Measurements from ENCODE around the gene CPN2. TPM values are rescaled to one million over a fixed set of nuclear protein-coding genes. Genes with fewer than 3 reads are reported as not detected.

CPN2 gene
- total RNA-seq, 4 donors from 2014 or later: 0.14 TPM; not detected in 3

DNA sequence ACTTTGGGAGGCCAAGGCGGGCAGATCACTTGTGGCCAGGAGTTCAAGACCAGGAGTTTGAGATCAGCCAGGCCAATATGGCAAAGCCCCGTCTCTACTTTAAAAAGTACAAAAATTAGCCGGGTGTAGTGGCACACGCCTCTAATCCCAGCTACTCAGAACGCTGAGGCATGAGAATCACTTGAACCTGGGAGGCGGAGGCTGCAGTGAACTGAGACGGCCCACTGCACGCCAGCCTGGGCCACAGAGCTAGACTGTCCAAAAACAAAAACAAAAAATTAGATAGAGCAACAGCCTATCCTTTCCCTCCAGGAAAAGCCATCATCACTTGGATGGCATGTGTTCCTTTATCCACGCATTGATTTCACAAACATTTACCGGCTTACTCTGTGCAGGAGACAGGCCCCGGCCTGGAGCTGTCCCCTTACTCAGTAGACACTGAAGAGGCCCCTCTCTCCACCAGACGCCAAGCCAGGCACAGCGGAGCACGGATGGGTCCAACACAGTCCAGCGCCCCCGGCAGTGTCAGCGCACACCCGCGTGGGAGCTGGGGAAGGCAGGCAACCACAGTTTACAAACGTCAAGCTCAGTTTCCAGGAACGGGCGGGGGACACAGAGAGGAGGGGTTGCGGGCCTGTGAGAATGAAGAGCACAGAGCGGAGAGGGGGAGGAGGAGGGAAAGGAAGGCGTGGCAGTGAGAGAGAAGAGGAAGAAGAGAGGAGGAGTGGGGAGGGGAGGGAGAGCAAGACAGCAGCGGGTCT, 44.8 kb upstream of the CPN2 start:
- H3K27me3 ChIP-seq: peaks cover 20% of the 10 kb centered on the region
- DNase-seq: peak; percentile 41
- in situ Hi-C loops (cut with MboI; ENCODE audit: low pct_ligation_motif_present in 1 of 4, low pct_unique_long_range_greater_than_20kb in 1 of 4, low sequenced_read_pairs in 3 of 4): loop anchor here in 1 of 4 donors (5.0 kb wide), 1 partner anchor 59 kb away; no protein-coding TSS in a partner anchor
- peak overlapping the region in 1 of 4 donors; percentile 24 for H3K4me3 ChIP-seq
- intact Hi-C loops (cut with DNase I; ENCODE audit: low total_unique reads): no loop called here
- 41 to 56% methylated on average over 7 to 26 of the region's 26 CpGs for WGBS, 2 donors (ENCODE audit: low coverage in 1 of 2)
- no peak for TF ChIP-seq EP300 (IDR thresholded peaks at IDR 0.05; ENCODE audit: low read depth)
- no peak for TF ChIP-seq POLR2A (IDR thresholded peaks at IDR 0.05)
- no peak for TF ChIP-seq POLR2AphosphoS5 (IDR thresholded peaks at IDR 0.05)
- TF ChIP-seq CTCF (IDR thresholded peaks at IDR 0.05): no peak
- H3K9me3 ChIP-seq: peaks cover 0 to 2% of the 10 kb centered on the region in 2 donors
- no peaks in the 10 kb centered on the region for H3K36me3 ChIP-seq
- H3K4me1 ChIP-seq: peaks cover 0 to 34% (median 13%) of the 10 kb centered on the region in 4 donors
- H3K27ac ChIP-seq: peak overlapping the region; percentile 32 to 68 (median 50)

- no peak for TF ChIP-seq EP300 (IDR thresholded peaks at IDR 0.05; ENCODE audit: low read depth)
- TF ChIP-seq CTCF (IDR thresholded peaks at IDR 0.05): no peak
- no peaks in the 10 kb centered on the region for H3K36me3 ChIP-seq
- peak overlapping the region; percentile 32 to 68 (median 50) for H3K27ac ChIP-seq
- 43 to 50% methylated on average over 3 to 5 of the region's 5 CpGs for WGBS, 2 donors (ENCODE audit: low coverage in 1 of 2)
- peaks cover 20% of the 10 kb centered on the region for H3K27me3 ChIP-seq
- no peak for DNase-seq
- in situ Hi-C loops (cut with MboI; ENCODE audit: low pct_ligation_motif_present in 1 of 4, low pct_unique_long_range_greater_than_20kb in 1 of 4, low sequenced_read_pairs in 3 of 4) (loop anchor here in 1 of 4 donors (5.0 kb wide), 1 partner anchor 58 kb away; no protein-coding TSS in a partner anchor), intact Hi-C loops (cut with DNase I; ENCODE audit: low total_unique reads) (no loop called here)
- peaks cover 0 to 6% of the 10 kb centered on the region in 2 donors for H3K9me3 ChIP-seq
- peaks cover 0 to 34% (median 13%) of the 10 kb centered on the region in 4 donors for H3K4me1 ChIP-seq
- no peak overlapping the region for H3K4me3 ChIP-seq
Observed at GRCh38 chr3:194395212-194395611, 44.1 kb upstream of the CPN2 start.

GRCh38 chr3:194392576-194392975, 41.4 kb upstream of the CPN2 start:
- no peak for TF ChIP-seq CTCF (IDR thresholded peaks at IDR 0.05)
- TF ChIP-seq POLR2A (IDR thresholded peaks at IDR 0.05): no peak
- TF ChIP-seq EP300 (IDR thresholded peaks at IDR 0.05; ENCODE audit: low read depth): no peak
- TF ChIP-seq POLR2AphosphoS5 (IDR thresholded peaks at IDR 0.05): no peak
- Histone ChIP-seq H3K27me3 (peaks cover 11% of the 10 kb centered on the region), H3K4me1 (peaks cover 0 to 34% (median 13%) of the 10 kb centered on the region in 4 donors), H3K27ac (no peak overlapping the region), H3K4me3 (no peak overlapping the region), H3K36me3 (no peaks in the 10 kb centered on the region), H3K9me3 (peaks cover 0 to 6% of the 10 kb centered on the region in 2 donors)
- in situ Hi-C loops (cut with MboI; ENCODE audit: low pct_ligation_motif_present in 1 of 4, low pct_unique_long_range_greater_than_20kb in 1 of 4, low sequenced_read_pairs in 3 of 4): no loop called here
- 84 to 87% methylated on average over 7 of the region's 7 CpGs for WGBS, 2 donors (ENCODE audit: low coverage in 1 of 2)
- intact Hi-C loops (cut with DNase I; ENCODE audit: low total_unique reads): no loop called here
- no peak for DNase-seq

GRCh38 chr3:194390835-194391234, 39.7 kb upstream of the CPN2 start:
- Histone ChIP-seq H3K27me3 (no peaks in the 10 kb centered on the region), H3K9me3 (peaks cover 0 to 6% of the 10 kb centered on the region in 2 donors), H3K4me1 (peaks cover 0 to 18% (median 4%) of the 10 kb centered on the region in 4 donors), H3K4me3 (no peak overlapping the region), H3K27ac (no peak overlapping the region), H3K36me3 (no peaks in the 10 kb centered on the region)
- in situ Hi-C loops (cut with MboI; ENCODE audit: low pct_ligation_motif_present in 1 of 4, low pct_unique_long_range_greater_than_20kb in 1 of 4, low sequenced_read_pairs in 3 of 4) (no loop called here), intact Hi-C loops (cut with DNase I; ENCODE audit: low total_unique reads) (no loop called here)
- TF ChIP-seq POLR2A (IDR thresholded peaks at IDR 0.05) (no peak), POLR2AphosphoS5 (IDR thresholded peaks at IDR 0.05) (no peak), CTCF (IDR thresholded peaks at IDR 0.05) (no peak), EP300 (IDR thresholded peaks at IDR 0.05; ENCODE audit: low read depth) (no peak)
- DNase-seq: no peak

Measured in transverse colon (tissue), 4 donors.